Gastrocnemius medialis (tissue), 4 donors: ENCODE data around the gene SH3RF1. TPM values are rescaled to one million over a fixed set of nuclear protein-coding genes. Genes with fewer than 3 reads are reported as not detected.

ENCODE experiments used
- ATAC-seq, 2 donors: fragments of 150-250 bp; one replicate each; pipeline ENCODE4 v1.9.1; 2016
- DNase-seq, 2 donors: peaks; one replicate each; pipeline ENCODE4 v3.0.0-alpha.2; 2019
- H3K27ac ChIP-seq, 4 donors: fragments of 200-600 bp; sonication (generic); 1 replicate in 1 of 4; 2 replicates in 3 of 4; pipeline ENCODE4 v1.5.1; 2016 to 2018; ENCODE audit warnings: mild to moderate bottlenecking in 2 of 4, moderate library complexity in 1 of 4
- H3K27me3 ChIP-seq, 3 donors: fragments of 200-600 bp; sonication (generic) in 2 of 3; 1 replicate in 1 of 3; 2 replicates in 2 of 3; pipeline versions ENCODE4 v1.5.1 to v1.6.0; 2016 to 2019; ENCODE audit warnings: mild to moderate bottlenecking in 1 of 3, moderate library complexity in 1 of 3
- H3K36me3 ChIP-seq, 2 donors: fragments of 200-600 bp; sonication (generic) in 1 of 2; one replicate each; pipeline ENCODE4 v1.5.1; 2017 to 2018
- H3K4me1 ChIP-seq, 2 donors: fragments of 200-600 bp; sonication (generic) in 1 of 2; one replicate each; pipeline ENCODE4 v1.5.1; 2016 to 2017; ENCODE audit warnings: mild to moderate bottlenecking in 2 of 2
- H3K4me3 ChIP-seq, 4 donors: fragments of 200-600 bp; sonication (generic) in 3 of 4; 1 replicate in 1 of 4; 2 replicates in 3 of 4; pipeline ENCODE4 v1.5.1; 2016 to 2019; ENCODE audit warnings: mild to moderate bottlenecking in 2 of 4
- H3K9me3 ChIP-seq, 3 donors: fragments of 200-600 bp; sonication (generic) in 2 of 3; 1 replicate in 1 of 3; 2 replicates in 2 of 3; pipeline ENCODE4 v1.5.1; 2016 to 2019
- POLR2A ChIP-seq, 2 donors: fragments of 450-650 bp; IDR thresholded peaks; one replicate each; pipeline ENCODE4 v1.6.1; 2017; ENCODE audit warnings: antibody characterized with exemption in 2 of 2, mild to moderate bottlenecking in 2 of 2, moderate library complexity in 2 of 2
- in situ Hi-C, 4 donors: fragments of 200-750 bp; cut with MboI; loops; one replicate each; pipeline versions ENCODE4 v1.15.0 to v1.8.0; 2017; ENCODE audit warnings: low sequenced_read_pairs in 4 of 4
- intact Hi-C: fragments of 100-400 bp; cut with DNase I; formaldehyde crosslinking; loops from one replicate; pipeline ENCODE4 v1.15.1; 2023; ENCODE audit warnings: low total_unique reads
- total RNA-seq, 4 donors: library from RNA; depleted of rRNA; stranded (reverse); fragments of >200 nt; gene quantifications; one replicate each; pipeline versions ENCODE4 v1.1.0 to v1.2.3, GENCODE V29; 2016
- TF ChIP-seq, protein P1 (sequence below), 5 experiments: fragments of 450-650 bp in 3 of 5; fragments of 200-600 bp in 2 of 5; sonication (generic) in 2 of 5; IDR thresholded peaks in 4 of 5; conservative IDR thresholded peaks in 1 of 5; 1 replicate in 4 of 5; 2 replicates in 1 of 5; pipeline ENCODE4 v1.5.1; 2016 to 2019; ENCODE audit warnings: antibody characterized with exemption in 5 of 5, mild to moderate bottlenecking in 3 of 5, moderate library complexity in 3 of 5

Gene SH3RF1
- total RNA-seq, 4 donors from 2014 or later = 12.6 to 27.0 (median 13.4) TPM

DNA sequence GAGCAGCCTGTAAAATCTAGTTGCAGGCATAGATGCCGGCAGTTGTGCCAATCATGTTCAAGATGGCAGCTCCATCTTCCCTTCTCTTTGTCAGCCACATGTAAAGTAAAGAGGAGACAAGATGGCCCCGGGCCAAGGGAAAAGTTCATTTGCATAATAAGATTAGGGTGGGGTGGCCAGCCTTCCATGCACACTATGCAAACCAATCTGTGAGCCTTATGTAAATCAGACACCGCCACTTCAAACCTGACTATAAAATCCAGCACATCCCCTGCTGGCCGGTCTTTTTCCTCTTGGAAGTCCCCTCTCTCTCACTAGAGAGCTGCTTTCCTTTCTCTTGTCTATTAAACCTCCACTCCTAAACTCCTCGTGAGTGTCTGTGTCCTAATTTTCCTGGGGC lies 181.8 kb downstream of the SH3RF1 start:
- no peaks in the 10 kb centered on the region for H3K36me3 ChIP-seq
- ATAC-seq = no peak
- no peaks in the 10 kb centered on the region for H3K27me3 ChIP-seq
- intact Hi-C loops = no loop called here
- in situ Hi-C loops = no loop called here
- H3K9me3 ChIP-seq = no peaks in the 10 kb centered on the region
- H3K27ac ChIP-seq = no peak overlapping the region
- no peak for DNase-seq
- no peak overlapping the region for H3K4me3 ChIP-seq
- TF ChIP-seq, protein P1, sequence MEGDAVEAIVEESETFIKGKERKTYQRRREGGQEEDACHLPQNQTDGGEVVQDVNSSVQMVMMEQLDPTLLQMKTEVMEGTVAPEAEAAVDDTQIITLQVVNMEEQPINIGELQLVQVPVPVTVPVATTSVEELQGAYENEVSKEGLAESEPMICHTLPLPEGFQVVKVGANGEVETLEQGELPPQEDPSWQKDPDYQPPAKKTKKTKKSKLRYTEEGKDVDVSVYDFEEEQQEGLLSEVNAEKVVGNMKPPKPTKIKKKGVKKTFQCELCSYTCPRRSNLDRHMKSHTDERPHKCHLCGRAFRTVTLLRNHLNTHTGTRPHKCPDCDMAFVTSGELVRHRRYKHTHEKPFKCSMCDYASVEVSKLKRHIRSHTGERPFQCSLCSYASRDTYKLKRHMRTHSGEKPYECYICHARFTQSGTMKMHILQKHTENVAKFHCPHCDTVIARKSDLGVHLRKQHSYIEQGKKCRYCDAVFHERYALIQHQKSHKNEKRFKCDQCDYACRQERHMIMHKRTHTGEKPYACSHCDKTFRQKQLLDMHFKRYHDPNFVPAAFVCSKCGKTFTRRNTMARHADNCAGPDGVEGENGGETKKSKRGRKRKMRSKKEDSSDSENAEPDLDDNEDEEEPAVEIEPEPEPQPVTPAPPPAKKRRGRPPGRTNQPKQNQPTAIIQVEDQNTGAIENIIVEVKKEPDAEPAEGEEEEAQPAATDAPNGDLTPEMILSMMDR (IDR thresholded peaks at IDR 0.05 in 4 of 5, conservative IDR thresholded peaks at IDR 0.05 in 1 of 5) = no peak
- TF ChIP-seq POLR2A (IDR thresholded peaks at IDR 0.05) = no peak
- H3K4me1 ChIP-seq = no peaks in the 10 kb centered on the region

DNA sequence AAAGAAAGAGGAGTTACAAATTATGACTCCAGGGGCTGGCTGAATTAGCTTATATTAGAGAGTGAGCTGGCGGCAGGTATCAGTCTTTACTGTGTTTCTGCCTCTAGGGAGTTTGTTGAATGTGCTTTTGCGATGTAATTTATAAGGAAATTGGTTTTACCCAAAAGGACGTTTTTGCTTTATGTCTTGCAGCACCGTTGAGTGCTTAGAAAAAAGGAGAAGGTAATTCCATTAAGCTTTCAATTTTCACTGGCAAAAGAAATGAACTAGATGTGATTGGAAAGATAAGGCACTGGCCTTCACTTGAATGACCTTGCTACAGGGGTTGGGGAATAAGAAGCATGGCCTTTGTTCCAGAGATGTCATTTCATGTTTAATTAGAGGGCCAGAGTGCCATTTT lies 185.8 kb downstream of the SH3RF1 start:
- Histone ChIP-seq H3K36me3 (no peaks in the 10 kb centered on the region), H3K4me3 (no peak overlapping the region), H3K4me1 (peaks cover 14 to 16% of the 10 kb centered on the region in 2 donors), H3K27ac (no peak overlapping the region), H3K27me3 (no peaks in the 10 kb centered on the region), H3K9me3 (no peaks in the 10 kb centered on the region)
- in situ Hi-C loops = no loop called here
- DNase-seq (no peak), ATAC-seq (no peak)
- intact Hi-C loops = no loop called here
- TF ChIP-seq POLR2A (IDR thresholded peaks at IDR 0.05) = no peak

DNA sequence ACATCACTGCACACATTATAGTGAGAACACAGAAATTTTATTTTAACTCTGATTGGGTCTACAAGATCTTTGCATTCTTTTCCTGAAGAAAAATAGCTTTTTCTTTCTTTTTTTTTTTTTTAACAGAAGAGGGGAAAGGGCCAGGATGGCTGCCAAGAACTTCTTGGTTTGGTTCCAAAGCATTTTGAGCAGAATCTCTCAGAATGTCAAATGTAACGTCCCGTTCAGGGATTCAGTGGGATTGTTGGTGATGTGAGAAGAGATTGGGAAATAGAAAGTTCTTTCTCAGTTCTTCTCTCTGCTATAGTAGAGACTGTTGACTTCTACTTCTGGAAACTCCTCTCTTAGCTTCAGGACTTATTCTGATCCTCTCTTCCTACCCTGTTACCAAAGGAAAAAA lies 189.8 kb downstream of the SH3RF1 start:
- DNase-seq (peak in 1 of 2 donors; percentile 32), ATAC-seq (peak; percentile 51 to 67)
- no peaks in the 10 kb centered on the region for H3K27me3 ChIP-seq
- no peaks in the 10 kb centered on the region for H3K9me3 ChIP-seq
- H3K4me3 ChIP-seq = peak overlapping the region in 1 of 4 donors; percentile 51
- H3K27ac ChIP-seq = peak overlapping the region; percentile 70 to 84 (median 73)
- H3K36me3 ChIP-seq = no peaks in the 10 kb centered on the region
- in situ Hi-C loops (no loop called here), intact Hi-C loops (no loop called here)
- H3K4me1 ChIP-seq = peaks cover 19 to 22% of the 10 kb centered on the region in 2 donors
- TF ChIP-seq, protein P1 (IDR thresholded peaks at IDR 0.05 in 4 of 5, conservative IDR thresholded peaks at IDR 0.05 in 1 of 5) = no peak
- peak in 1 of 2 donors; percentile 11 for TF ChIP-seq POLR2A (IDR thresholded peaks at IDR 0.05)

DNA sequence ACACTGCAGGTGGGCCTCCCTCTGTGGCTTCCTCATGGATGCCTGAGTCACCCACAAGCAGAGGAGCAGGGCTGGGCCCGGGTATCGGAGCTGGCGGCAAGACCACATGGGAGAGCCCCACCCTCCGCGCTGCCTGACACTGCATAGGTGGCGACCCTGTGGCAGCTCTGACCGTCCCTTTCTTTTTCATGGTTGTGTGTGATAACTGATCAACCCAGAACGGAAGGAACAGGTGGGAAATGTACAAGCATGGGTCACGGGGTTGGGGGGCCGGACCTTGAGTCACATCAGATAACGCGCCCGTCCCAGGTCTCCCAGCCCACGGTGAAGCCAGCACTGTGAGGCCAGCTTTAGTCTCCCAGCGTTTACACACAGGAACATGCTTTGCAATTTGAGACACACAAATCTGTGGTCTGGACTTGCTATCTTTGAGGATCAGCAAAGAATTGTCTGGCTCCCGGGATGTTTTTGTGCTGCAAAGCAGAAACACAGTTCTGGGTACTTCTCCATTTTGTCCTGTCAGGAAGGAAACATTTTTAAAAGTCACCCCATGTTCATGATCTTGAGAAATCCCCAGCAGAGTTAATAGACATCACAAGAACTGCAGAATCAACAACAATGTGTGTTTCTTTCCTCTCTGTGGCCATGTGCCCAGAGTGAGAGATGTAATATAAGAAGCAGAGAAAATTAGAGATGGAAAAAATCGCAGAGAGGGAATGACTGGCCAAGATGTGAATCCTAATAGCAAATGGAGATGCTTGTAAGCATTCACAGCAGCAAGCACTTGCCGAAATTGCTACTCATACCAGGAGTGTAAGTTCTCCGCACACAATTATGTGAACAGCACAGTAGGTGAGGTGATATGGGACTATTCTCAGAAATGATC lies 190.6 kb downstream of the SH3RF1 start:
- peak overlapping the region; percentile 70 to 84 (median 73) for H3K27ac ChIP-seq
- peak; percentile 76 to 85 for ATAC-seq
- intact Hi-C loops = no loop called here
- no peaks in the 10 kb centered on the region for H3K9me3 ChIP-seq
- H3K27me3 ChIP-seq = no peaks in the 10 kb centered on the region
- in situ Hi-C loops = no loop called here
- TF ChIP-seq, protein P1 (IDR thresholded peaks at IDR 0.05 in 4 of 5, conservative IDR thresholded peaks at IDR 0.05 in 1 of 5) = no peak
- TF ChIP-seq POLR2A (IDR thresholded peaks at IDR 0.05) = no peak
- peaks cover 19 to 22% of the 10 kb centered on the region in 2 donors for H3K4me1 ChIP-seq
- H3K4me3 ChIP-seq = peak overlapping the region; percentile 8 to 51 (median 15)
- DNase-seq = peak; percentile 22 to 38
- H3K36me3 ChIP-seq = no peaks in the 10 kb centered on the region

DNA sequence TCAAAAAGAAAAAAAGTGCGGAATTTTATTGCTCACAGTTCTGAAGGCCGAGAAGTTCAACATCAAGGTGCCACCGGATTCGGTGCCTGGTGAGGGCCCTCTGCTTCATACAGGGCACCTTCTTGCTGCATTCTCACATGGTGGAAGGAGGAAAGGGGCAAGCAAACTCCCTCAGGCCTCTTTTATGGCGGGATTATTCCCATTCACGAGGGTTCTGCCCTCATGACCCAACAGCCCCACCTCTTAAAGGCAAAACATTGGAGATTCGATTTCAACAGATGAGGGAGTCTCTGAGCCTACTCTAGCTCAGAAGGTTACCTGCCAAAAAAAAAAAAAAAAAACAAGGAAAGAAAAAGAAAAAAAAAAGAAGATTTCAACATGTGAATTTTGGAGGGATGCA lies 196.6 kb downstream of the SH3RF1 start:
- intact Hi-C loops (no loop called here), in situ Hi-C loops (no loop called here)
- Histone ChIP-seq H3K27ac (no peak overlapping the region), H3K27me3 (no peaks in the 10 kb centered on the region), H3K9me3 (no peaks in the 10 kb centered on the region), H3K36me3 (no peaks in the 10 kb centered on the region), H3K4me3 (no peak overlapping the region), H3K4me1 (no peaks in the 10 kb centered on the region)
- ATAC-seq (no peak), DNase-seq (no peak)
- TF ChIP-seq POLR2A (IDR thresholded peaks at IDR 0.05) = no peak
- TF ChIP-seq, protein P1 (IDR thresholded peaks at IDR 0.05 in 4 of 5, conservative IDR thresholded peaks at IDR 0.05 in 1 of 5) = no peak
